ENCODE results near the gene UGT2B11.

- TF ChIP-seq CTCF (IDR thresholded peaks at IDR 0.05; ENCODE audit: low read depth, low read length, poor library complexity, severe bottlenecking) = no peak
- TF ChIP-seq EZH2phosphoT487 (IDR thresholded peaks at IDR 0.05; ENCODE audit: borderline replicate concordance, low read length) = no peak
These were observed 20.4 kb downstream of the UGT2B11 start for GRCh38 chr4:69194166-69194565.
